GM21367 (cell line): ENCODE data around the gene CD300LD.
"Not testable (repeated sequence)": the region's sequence is repeated elsewhere in the genome, so short reads cannot be mapped to it uniquely, and the experiment has no call there.

ENCODE experiments used
- ATAC-seq: cut with Tn5 transposase; IDR thresholded peaks from one replicate; pipeline ENCODE4 v1.9.1; 2021; ENCODE audit not compliant: unreplicated experiment

The CD300LD gene

GRCh38 chr17:74592087-74592990 lies at the start of gene CD300LD:
Gene CD300LD, minus strand, starts transcription at chr17:74592283. Its CDS starts 81 bp downstream, at chr17:74592202.
- no peak for ATAC-seq

GRCh38 chr17:74641224-74641957 lies 49.3 kb upstream of the CD300LD start:
- ATAC-seq: no peak

- no peak for ATAC-seq
These were observed 47.6 kb upstream of the CD300LD start for GRCh38 chr17:74639704-74640151.

- ATAC-seq: no peak
These were observed 45.8 kb upstream of the CD300LD start for GRCh38 chr17:74637926-74638325.

GRCh38 chr17:74637265-74637664 lies 45.2 kb upstream of the CD300LD start:
- no peak for ATAC-seq

GRCh38 chr17:74636541-74637085 lies 44.5 kb upstream of the CD300LD start:
- ATAC-seq: not testable (repeated sequence)

- no peak for ATAC-seq
These were observed 43.3 kb upstream of the CD300LD start for GRCh38 chr17:74635418-74635817.

- no peak for ATAC-seq
These were observed 41.2 kb upstream of the CD300LD start for GRCh38 chr17:74633326-74633725.

- no peak for ATAC-seq
These were observed 40.5 kb upstream of the CD300LD start for GRCh38 chr17:74632617-74633016.

GRCh38 chr17:74631468-74632450 lies 39.7 kb upstream of the CD300LD start:
- no peak for ATAC-seq

- ATAC-seq: not testable (repeated sequence)
These were observed 38.2 kb upstream of the CD300LD start for GRCh38 chr17:74630251-74630650.

GRCh38 chr17:74625661-74626060 lies 33.6 kb upstream of the CD300LD start:
- ATAC-seq: no peak

- ATAC-seq: no peak
These were observed 32.0 kb upstream of the CD300LD start for GRCh38 chr17:74624131-74624530.

- no peak for ATAC-seq
These were observed 31.6 kb upstream of the CD300LD start, which contains the start of gene CD300E for GRCh38 chr17:74623693-74624093. Gene CD300E, minus strand, starts transcription at chr17:74623738. Its CDS starts 117 bp downstream, at chr17:74623621.

GRCh38 chr17:74619077-74619673 lies 27.1 kb upstream of the CD300LD start:
- no peak for ATAC-seq

GRCh38 chr17:74618451-74618850 lies 26.4 kb upstream of the CD300LD start:
- no peak for ATAC-seq

GRCh38 chr17:74616696-74617095 lies 24.6 kb upstream of the CD300LD start:
- no peak for ATAC-seq

GRCh38 chr17:74612046-74612445 lies 20.0 kb upstream of the CD300LD start:
- no peak for ATAC-seq

- ATAC-seq: no peak
These were observed 18.0 kb upstream of the CD300LD start for GRCh38 chr17:74610108-74610507.

GRCh38 chr17:74608511-74608910 lies 16.4 kb upstream of the CD300LD start:
- no peak for ATAC-seq
